Middle frontal gyrus (tissue), 1 donor: ENCODE data around the gene TMEM38B.
"Not testable (repeated sequence)": the region's sequence is repeated elsewhere in the genome, so short reads cannot be mapped to it uniquely, and the experiment has no call there.

Experiments used
- DNase-seq: peaks from one replicate; pipeline ENCODE4 v3.0.0-alpha.2; 2015; ENCODE audit warnings: low spot score; ENCODE audit errors: extremely low spot score

TMEM38B gene

GRCh38 chr9:105716146-105716545, 21.8 kb downstream of the TMEM38B start:
- no peak for DNase-seq

DNA sequence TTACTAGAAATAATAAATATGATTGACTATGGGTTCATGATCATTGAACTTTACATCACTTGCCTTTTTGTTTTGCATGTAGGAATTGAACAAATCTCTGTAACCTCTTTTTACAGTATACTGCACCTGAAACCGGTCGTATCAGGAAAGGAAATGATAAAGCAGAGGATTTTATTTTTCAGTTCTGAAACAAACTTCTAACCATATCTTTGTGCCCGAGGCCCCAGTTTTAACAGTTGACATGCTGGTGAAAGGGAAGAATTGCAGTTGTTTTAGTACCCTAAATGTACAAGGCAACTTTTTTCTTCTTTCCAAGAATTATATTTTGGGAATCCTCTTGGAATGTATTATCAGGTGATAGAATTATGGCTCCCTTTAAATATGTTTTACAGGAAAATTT, 27.8 kb downstream of the TMEM38B start:
- no peak for DNase-seq

- no peak for DNase-seq
These were observed 31.0 kb downstream of the TMEM38B start for GRCh38 chr9:105725370-105725769.

DNA sequence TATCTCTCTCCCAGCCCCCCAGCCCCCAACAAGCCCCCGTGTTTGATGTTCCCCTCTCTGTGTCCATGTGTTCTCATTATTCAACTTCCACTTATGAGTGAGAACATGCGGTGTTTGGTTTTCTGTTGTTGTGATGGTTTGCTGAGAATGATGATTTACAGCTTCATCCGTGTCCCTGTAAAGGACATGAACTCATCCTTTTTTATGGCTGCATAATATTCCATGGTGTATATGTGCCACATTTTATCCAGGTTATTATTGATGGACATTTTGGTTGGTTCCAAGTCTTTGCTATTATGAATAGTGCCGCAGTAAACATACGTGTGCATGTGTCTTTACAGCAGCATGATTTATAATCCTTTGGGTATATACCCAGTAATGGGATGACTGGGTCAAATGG, 33.9 kb downstream of the TMEM38B start:
- not testable (repeated sequence) for DNase-seq

DNA sequence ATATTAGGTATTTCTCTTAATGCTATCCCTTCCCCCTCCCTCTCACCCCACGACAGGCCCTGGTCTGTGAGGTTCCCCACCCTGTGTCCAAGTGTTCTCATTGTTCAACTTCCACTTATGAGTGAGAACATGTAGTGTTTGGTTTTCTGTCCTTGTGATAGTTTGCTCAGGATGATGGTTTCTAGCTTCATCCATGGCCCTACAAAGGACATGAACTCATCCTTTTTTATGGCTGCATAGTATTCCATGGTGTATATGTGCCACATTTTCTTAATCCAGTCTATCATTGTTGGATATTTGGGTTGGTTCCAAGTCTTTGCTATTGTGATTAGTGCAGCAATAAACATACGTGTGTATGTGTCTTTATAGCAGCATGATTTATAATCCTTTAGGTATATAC, 37.1 kb downstream of the TMEM38B start:
- not testable (repeated sequence) for DNase-seq

DNA sequence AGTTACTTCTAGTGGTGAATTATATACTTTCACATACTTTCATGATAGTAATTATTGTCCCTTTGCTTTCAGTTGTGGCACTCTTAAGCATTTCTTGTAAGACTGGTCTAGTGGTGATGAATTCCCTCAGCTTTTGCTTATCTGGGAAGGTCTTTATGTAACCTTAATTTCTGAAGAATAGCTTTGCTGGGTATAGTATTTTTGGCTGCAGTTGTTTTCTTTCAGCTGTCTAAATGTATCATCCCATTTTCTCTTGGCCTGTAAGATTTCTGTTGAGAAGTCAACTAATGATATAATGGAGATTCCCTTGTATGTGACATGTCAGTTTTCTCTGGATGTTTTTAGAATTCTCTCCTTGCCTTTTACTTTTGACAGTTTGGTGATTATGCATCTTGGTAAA, 41.0 kb downstream of the TMEM38B start:
- DNase-seq, result no peak

GRCh38 chr9:105737205-105737604, 42.9 kb downstream of the TMEM38B start:
- no peak for DNase-seq

DNA sequence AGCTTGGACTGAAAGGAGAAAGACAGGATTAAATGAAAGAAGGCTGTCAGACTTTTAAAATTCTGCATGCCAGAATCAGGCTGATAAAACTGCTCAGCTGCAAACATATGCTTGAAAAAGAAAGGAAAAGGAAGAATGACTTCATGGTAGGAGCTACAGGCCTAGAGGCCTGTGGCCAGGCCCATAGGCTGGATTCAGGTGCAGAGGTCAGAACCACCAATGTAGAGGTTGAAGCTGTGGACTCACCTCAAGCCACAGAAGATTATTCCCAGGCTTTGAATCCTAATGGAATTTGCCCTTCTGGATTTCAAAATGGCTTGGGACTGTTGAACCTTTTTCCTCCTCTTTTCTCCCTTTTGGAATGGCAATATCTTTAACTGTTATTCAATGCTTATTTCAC, 47.7 kb downstream of the TMEM38B start:
- no peak for DNase-seq

GRCh38 chr9:105747325-105747724, 53.0 kb downstream of the TMEM38B start:
- DNase-seq, result not testable (repeated sequence)

DNA sequence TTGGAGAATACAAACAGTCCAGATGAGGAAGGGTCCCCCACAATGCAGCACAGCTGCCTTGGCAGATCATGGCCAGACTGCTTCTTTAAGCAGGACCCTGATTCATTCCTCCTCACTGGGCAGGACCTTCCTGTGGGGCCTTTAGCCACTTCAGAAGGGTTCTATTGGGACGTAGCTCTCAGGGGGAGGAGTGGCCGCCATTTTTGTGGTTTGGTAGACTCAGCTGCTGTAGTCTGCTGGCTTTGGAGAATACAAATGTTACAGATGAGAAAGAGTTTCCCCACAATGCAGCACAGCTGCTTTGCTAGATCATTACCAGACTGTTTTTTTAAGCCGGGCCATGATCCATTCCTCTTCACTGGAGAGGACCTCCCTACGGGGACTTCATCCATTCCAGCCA, 57.4 kb downstream of the TMEM38B start:
- DNase-seq, result no peak

DNA sequence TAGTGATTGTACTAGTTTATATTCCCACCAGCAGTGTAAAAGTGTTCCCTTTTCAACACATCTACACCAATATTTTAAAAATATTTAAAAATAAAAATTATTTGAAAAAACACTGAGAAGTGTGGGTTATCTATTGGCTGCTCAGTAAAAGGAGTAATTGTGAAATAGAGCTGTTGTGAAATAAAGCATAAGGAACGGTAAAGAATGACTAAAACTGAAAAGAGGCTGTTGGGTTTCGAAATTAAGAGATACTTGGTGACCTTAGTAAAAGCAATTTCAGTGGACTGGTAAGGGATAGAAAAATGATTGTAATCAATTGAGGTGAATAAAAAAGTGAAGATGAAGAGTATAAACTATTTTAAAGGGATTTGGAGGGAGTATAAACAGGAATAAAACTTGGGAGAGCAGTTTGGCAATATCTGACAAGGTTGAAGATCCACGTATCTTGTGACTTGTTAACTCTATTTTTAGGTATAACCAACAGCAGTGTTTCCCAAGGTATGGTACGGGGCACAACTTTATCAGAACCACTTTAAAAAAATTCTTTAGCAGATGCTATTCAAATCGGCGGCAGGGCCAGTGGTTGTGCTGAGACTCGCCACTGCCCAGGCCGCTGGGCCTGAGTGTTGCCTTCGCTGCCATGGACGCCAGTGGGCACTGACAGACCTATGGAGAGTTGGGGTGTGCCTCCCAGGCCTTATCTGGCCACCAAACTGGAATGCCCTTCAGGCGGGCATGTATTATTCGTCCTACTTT, 63.3 kb downstream of the TMEM38B start:
- DNase-seq, result no peak

GRCh38 chr9:105760053-105760452, 65.7 kb downstream of the TMEM38B start:
- no peak for DNase-seq

GRCh38 chr9:105782561-105783494, 88.5 kb downstream of the TMEM38B start:
- DNase-seq, result not testable (repeated sequence)

GRCh38 chr9:105783495-105783872, 89.1 kb downstream of the TMEM38B start:
- DNase-seq, result not testable (repeated sequence)

DNA sequence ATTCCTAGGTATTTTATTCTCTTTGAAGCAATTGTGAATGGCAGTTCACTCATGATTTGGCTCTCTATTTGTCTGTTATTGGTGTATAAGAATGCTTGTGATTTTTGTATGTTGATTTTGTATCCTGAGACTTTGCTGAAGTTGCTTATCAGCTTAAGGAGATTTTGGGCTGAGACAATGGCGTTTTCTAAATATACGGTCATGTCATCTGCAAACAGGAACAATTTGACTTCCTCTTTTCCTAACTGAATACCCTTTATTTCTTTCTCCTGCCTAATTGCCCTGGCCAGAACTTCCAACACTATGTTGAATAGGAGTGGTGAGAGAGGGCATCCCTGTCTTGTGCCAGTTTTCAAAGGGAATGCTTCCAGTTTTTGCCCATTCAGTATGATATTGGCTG, 92.5 kb downstream of the TMEM38B start:
- not testable (repeated sequence) for DNase-seq

GRCh38 chr9:105816202-105816744, 121.9 kb downstream of the TMEM38B start:
- no peak for DNase-seq

DNA sequence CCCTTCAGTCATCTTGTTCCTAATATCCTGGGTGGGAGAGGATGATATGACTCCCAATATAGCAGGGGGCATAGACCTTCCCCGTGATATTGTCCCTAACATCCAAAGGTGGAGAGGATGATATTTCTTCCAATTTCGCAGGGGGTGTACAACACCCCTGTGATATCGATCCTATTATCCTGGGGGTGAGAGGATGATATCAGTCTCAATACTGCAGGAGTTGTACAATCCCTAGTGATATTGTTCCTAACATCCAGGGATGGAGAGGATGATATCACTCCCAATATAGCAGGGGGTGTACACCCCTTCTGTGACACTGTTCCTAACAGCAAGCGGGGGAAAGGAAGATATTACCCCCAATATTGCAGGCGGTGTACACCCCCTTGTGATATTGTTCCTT, 122.6 kb downstream of the TMEM38B start:
- DNase-seq, result no peak

GRCh38 chr9:105818903-105819302, 124.6 kb downstream of the TMEM38B start:
- DNase-seq, result no peak

DNA sequence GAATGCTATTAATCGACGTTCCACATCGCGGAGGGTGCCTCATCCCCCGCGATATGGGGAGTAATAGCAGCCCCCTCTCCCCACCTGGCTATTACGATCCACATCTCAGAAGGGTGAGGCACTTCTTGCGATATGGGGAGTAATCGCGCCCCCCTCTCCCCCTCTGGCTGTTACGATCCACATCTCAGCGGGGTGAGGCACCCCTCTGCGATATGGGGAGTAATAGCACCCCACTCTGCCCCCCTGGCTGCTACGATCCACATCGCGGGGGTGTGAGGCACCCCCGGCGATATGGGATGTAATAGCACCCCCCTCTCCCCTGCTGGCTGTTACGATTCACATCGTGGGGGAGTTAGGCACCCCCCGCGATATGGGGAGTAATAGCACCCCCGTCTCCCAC, 128.5 kb downstream of the TMEM38B start:
- DNase-seq, result no peak
